Endothelial cell (in vitro differentiated cells): ENCODE measurements around the gene VWA3B. TPM values are rescaled to one million over a fixed set of nuclear protein-coding genes. Genes with fewer than 3 reads are reported as not detected.

Experiments used
- DNase-seq: peaks from one replicate; pipeline ENCODE4 v3.0.0; 2021; ENCODE audit warnings: low spot score
- H3K27ac Mint-ChIP-seq: one replicate; pipeline ENCODE4 v1.8.0; 2021; ENCODE audit warnings: mixed read lengths, inconsistent platforms; ENCODE audit not compliant: unreplicated experiment
- H3K27me3 Mint-ChIP-seq: one replicate; pipeline ENCODE4 v1.8.0; 2021; ENCODE audit warnings: mild to moderate bottlenecking, moderate library complexity, mixed read lengths, inconsistent platforms; ENCODE audit not compliant: unreplicated experiment
- H3K36me3 Mint-ChIP-seq: one replicate; pipeline ENCODE4 v1.8.0; 2021; ENCODE audit warnings: mild to moderate bottlenecking, low read depth, mixed read lengths, inconsistent platforms; ENCODE audit not compliant: unreplicated experiment
- H3K4me1 Mint-ChIP-seq: one replicate; pipeline ENCODE4 v1.8.0; 2021; ENCODE audit warnings: mild to moderate bottlenecking, mixed read lengths, inconsistent platforms; ENCODE audit not compliant: unreplicated experiment
- H3K4me3 Mint-ChIP-seq: one replicate; pipeline ENCODE4 v1.8.0; 2021; ENCODE audit warnings: mild to moderate bottlenecking, mixed read lengths, inconsistent platforms; ENCODE audit not compliant: unreplicated experiment
- H3K9me3 Mint-ChIP-seq: one replicate; pipeline ENCODE4 v1.8.0; 2021; ENCODE audit warnings: mixed read lengths, inconsistent platforms; ENCODE audit not compliant: unreplicated experiment
- total RNA-seq: library from RNA; stranded (reverse); fragmentation: NEBNext Ultra II Directional; extraction: Animal tissue kit (Norgen Biotek cat#: 25700); gene quantifications from one replicate; pipeline ENCODE4 v1.2.1, GENCODE V29; 2021; ENCODE audit not compliant: unreplicated experiment
- TF ChIP-seq, protein P1 (sequence below): fragments of 200-600 bp; sonication (generic); IDR thresholded peaks from one replicate; pipeline ENCODE4 v1.5.0; 2021; ENCODE audit warnings: antibody characterized with exemption; ENCODE audit not compliant: unreplicated experiment

Gene VWA3B
- total RNA-seq, 1 donor from 2014 or later, result not detected

DNA sequence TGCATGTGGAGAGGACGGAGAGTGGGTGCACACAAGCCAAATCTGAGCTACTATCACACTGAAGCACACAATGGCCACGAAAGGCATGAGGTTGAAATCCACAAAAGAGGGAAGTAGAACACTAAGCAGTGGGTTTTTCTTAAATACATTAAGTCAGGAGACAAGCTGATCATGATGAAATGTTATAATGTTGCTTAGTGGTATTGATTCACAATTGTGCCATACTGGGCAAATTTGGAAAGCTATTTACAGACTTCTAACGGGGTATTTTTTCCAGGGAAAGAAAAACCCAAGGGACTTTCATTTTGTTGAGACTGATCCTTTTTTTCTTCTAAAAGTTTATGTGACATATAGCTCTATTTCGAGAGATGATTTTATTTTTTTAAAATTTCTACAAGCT lies 158.5 kb downstream of the VWA3B start:
- TF ChIP-seq, protein P1, sequence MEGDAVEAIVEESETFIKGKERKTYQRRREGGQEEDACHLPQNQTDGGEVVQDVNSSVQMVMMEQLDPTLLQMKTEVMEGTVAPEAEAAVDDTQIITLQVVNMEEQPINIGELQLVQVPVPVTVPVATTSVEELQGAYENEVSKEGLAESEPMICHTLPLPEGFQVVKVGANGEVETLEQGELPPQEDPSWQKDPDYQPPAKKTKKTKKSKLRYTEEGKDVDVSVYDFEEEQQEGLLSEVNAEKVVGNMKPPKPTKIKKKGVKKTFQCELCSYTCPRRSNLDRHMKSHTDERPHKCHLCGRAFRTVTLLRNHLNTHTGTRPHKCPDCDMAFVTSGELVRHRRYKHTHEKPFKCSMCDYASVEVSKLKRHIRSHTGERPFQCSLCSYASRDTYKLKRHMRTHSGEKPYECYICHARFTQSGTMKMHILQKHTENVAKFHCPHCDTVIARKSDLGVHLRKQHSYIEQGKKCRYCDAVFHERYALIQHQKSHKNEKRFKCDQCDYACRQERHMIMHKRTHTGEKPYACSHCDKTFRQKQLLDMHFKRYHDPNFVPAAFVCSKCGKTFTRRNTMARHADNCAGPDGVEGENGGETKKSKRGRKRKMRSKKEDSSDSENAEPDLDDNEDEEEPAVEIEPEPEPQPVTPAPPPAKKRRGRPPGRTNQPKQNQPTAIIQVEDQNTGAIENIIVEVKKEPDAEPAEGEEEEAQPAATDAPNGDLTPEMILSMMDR, result no peak
- DNase-seq, result no peak
- Mint-ChIP-seq H3K4me3 (no peak overlapping the region), H3K27me3 (no peaks in the 10 kb centered on the region), H3K27ac (no peak overlapping the region), H3K4me1 (no peaks in the 10 kb centered on the region), H3K36me3 (peaks cover 6% of the 10 kb centered on the region), H3K9me3 (no peaks in the 10 kb centered on the region)

DNA sequence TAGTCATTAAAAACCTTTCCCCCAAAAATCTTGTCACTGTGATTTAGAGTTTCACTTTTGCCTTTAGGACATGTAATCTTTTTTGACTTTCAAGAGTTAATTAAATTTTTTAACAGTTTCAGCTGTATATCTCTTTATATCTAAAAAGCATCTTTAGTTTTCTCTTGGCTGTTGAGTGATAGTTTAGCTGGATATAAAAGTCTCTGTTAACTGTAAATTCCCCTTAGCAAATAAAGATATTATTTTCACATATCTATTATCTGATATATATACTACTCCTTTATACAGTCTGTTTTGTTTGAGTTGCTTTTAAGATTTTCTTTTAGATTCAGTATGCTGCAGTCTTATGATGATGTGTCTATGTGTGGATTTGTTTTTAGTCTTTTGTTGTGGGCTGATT lies 160.4 kb downstream of the VWA3B start:
- DNase-seq, result no peak
- no peak overlapping the region for H3K4me3 Mint-ChIP-seq
- TF ChIP-seq, protein P1, result no peak
- no peaks in the 10 kb centered on the region for H3K9me3 Mint-ChIP-seq
- no peak overlapping the region for H3K27ac Mint-ChIP-seq
- no peaks in the 10 kb centered on the region for H3K4me1 Mint-ChIP-seq
- peaks cover 6% of the 10 kb centered on the region for H3K36me3 Mint-ChIP-seq
- no peaks in the 10 kb centered on the region for H3K27me3 Mint-ChIP-seq

DNA sequence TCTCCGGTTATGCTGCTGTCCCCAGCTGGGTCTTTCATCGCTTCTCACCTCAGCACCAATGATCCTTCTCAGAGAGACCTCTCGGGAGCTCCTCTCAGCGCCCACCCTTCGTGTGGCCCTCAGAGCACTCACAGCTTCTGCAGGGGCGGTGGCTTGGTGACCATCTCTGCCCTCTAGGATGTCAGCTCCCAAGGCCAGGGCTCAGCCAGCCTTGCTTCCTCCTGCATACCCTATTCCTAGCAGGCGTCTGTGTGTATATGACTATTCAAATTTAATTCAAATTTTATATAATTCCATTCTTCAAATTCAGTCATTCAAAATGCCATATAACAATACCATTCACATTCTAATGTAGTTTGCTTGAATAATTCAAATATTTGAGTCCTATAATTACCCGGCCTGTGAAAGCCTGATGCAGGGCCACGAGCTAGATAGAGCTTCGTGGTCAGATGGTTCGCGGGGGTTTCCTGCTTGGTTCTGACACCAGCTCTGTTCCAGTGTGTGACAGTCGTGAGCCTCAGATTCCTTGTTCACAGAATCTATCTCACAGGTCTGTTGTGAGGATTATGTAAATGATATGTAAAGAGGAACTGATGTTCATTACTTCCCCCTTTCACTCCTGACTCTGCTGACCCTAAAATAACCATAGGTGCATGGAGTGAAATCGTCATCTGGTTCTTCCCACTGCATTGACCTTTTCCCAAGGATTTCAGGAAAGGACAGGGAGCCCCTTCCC lies 165.2 kb downstream of the VWA3B start:
- Mint-ChIP-seq H3K27ac (no peak overlapping the region), H3K9me3 (no peaks in the 10 kb centered on the region), H3K27me3 (peaks cover 2% of the 10 kb centered on the region), H3K4me1 (no peaks in the 10 kb centered on the region), H3K4me3 (no peak overlapping the region), H3K36me3 (peaks cover 5% of the 10 kb centered on the region)
- no peak for DNase-seq
- TF ChIP-seq, protein P1, result no peak

DNA sequence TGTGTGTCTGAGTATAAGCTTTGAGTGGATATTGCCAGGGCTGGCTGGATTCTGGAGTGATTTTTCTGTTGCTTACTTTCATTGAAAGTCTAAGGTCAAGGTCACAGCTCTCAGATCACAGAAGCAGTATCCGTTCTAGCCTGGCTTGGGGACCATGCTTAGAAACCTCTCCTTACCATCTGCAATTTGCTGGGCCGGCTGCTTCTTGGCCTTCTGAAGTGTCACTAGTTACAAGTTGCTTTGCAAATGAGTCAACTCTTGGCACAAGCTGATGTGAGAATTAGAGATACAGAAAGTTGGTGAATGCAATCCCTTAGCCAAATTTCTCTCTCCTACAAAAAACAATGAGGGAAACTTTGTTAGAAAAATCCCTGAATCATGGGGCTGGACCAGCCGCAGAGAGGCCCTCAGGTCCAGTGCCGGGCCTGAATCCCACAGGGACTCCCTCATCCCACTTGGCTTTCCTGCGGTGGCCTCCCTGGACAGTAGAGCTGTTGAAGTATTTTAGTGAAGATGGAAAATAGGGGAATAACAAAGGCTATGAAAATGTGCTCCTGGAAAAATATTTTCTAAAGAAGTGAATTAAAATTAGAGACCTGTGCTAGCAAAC lies 166.6 kb downstream of the VWA3B start:
- DNase-seq, result no peak
- no peak overlapping the region for H3K27ac Mint-ChIP-seq
- TF ChIP-seq, protein P1, result no peak
- H3K4me3 Mint-ChIP-seq, result no peak overlapping the region
- H3K9me3 Mint-ChIP-seq, result no peaks in the 10 kb centered on the region
- no peaks in the 10 kb centered on the region for H3K36me3 Mint-ChIP-seq
- peaks cover 2% of the 10 kb centered on the region for H3K27me3 Mint-ChIP-seq
- H3K4me1 Mint-ChIP-seq, result no peaks in the 10 kb centered on the region

DNA sequence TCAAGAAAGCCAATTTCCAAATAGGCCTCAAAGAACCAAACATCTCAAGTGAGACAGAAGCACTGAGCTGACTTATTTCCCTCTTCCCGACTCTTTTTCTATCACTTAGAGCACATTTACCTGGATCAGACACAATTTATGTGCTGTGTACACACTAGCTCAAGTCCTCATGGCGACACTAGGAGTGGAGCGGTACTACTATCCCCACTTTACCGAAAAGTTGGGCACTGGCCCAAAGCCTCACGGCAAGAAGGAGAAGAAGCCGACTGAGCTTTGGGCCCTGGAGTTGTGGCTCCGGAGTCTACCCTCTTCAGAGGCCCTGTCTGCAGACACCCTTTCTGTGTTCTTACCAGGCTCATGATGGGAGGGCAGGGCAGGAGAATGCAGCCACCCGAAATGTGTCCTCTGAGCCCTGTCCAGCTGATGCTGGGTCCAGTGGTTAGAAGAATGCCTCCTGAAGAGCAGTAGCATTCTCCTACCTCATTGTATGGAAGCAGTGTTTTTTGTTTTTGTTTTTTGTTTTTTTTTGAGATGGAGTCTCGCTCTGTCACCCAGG lies 167.6 kb downstream of the VWA3B start:
- Mint-ChIP-seq H3K27ac (no peak overlapping the region), H3K4me1 (no peaks in the 10 kb centered on the region), H3K9me3 (no peaks in the 10 kb centered on the region), H3K27me3 (peaks cover 2% of the 10 kb centered on the region), H3K4me3 (no peak overlapping the region), H3K36me3 (no peaks in the 10 kb centered on the region)
- DNase-seq, result no peak
- TF ChIP-seq, protein P1, result no peak
